Neural cell (in vitro differentiated cells): ENCODE data around the gene DOCK10. TPM values are rescaled to one million over a fixed set of nuclear protein-coding genes. Genes with fewer than 3 reads are reported as not detected.

ENCODE experiments used
- H2AFZ ChIP-seq: fragments of 200-600, 300-800 bp; sonication (generic), shearing (Covaris generic); 2 replicates; pipeline ENCODE4 v1.6.0; 2014; ENCODE audit warnings: low read depth, mild to moderate bottlenecking, antibody characterized with exemption, low read length, moderate library complexity
- H3F3A ChIP-seq: fragments of 200-600 bp; shearing (Covaris generic); 2 replicates; pipeline ENCODE4 v1.6.1; 2016; ENCODE audit warnings: mild to moderate bottlenecking, moderate library complexity, mixed read lengths, antibody characterized with exemption, low read length; ENCODE audit not compliant: insufficient read depth, poor library complexity, severe bottlenecking
- H3K27ac ChIP-seq: fragments of 200-600, 300-800 bp; sonication (generic), shearing (Covaris generic); 2 replicates; pipeline ENCODE4 v1.5.1; 2014; ENCODE audit warnings: mild to moderate bottlenecking, low read length, moderate library complexity
- H3K27me3 ChIP-seq: fragments of 300-800, 200-600 bp; sonication (generic), shearing (Covaris generic); 2 replicates; pipeline ENCODE4 v1.6.0; 2014; ENCODE audit warnings: mild to moderate bottlenecking, low read depth, low read length, moderate library complexity; ENCODE audit not compliant: insufficient read depth
- H3K36me3 ChIP-seq: fragments of 300-800, 200-600 bp; sonication (generic), shearing (Covaris generic); 2 replicates; pipeline ENCODE4 v1.5.1; 2014; ENCODE audit warnings: mild to moderate bottlenecking, antibody characterized with exemption, low read length, moderate library complexity; ENCODE audit not compliant: insufficient read depth
- H3K4me2 ChIP-seq: fragments of 300-800, 200-600 bp; sonication (generic), shearing (Covaris generic); 2 replicates; pipeline ENCODE4 v1.6.0; 2014; ENCODE audit warnings: mild to moderate bottlenecking, low read length
- H3K4me3 ChIP-seq: fragments of 300-800, 200-600 bp; sonication (generic), shearing (Covaris generic); 2 replicates; pipeline ENCODE4 v1.5.1; 2014; ENCODE audit warnings: mild to moderate bottlenecking, low read length, moderate library complexity
- H3K79me2 ChIP-seq: fragments of 200-600 bp; shearing (Covaris generic); replicated peaks from 2 replicates; pipeline ENCODE4 v1.6.0; 2014; ENCODE audit warnings: mild to moderate bottlenecking, low read length, moderate library complexity; ENCODE audit not compliant: insufficient read depth
- H3K9ac ChIP-seq: fragments of 300-800, 200-600 bp; sonication (generic), shearing (Covaris generic); 2 replicates; pipeline ENCODE4 v1.6.1; 2016; ENCODE audit warnings: mild to moderate bottlenecking, low read length, mixed read lengths
- H3K9me2 ChIP-seq: fragments of 200-600 bp; shearing (Covaris generic); 2 replicates; pipeline ENCODE4 v1.6.1; 2016; ENCODE audit warnings: mild to moderate bottlenecking, low read length, mixed read lengths; ENCODE audit not compliant: insufficient read depth
- H3K9me3 ChIP-seq: fragments of 200-600, 300-800 bp; sonication (generic), shearing (Covaris generic); 2 replicates; pipeline ENCODE4 v1.6.1; 2016; ENCODE audit warnings: mild to moderate bottlenecking, mixed run types, low read length, moderate library complexity, mixed read lengths
- H4K20me1 ChIP-seq: fragments of 200-600 bp; shearing (Covaris generic); 2 replicates; pipeline ENCODE4 v1.6.1; 2016; ENCODE audit warnings: mild to moderate bottlenecking, mixed run types; ENCODE audit not compliant: insufficient read depth
- EP300 ChIP-seq: fragments of 450-650 bp; conservative IDR thresholded peaks from 2 replicates; pipeline ENCODE4 v1.6.1; 2014; ENCODE audit warnings: antibody characterized with exemption, mild to moderate bottlenecking, moderate library complexity; ENCODE audit not compliant: poor library complexity, severe bottlenecking
- EZH2 ChIP-seq: fragments of 200-600, 300-800 bp; shearing (Covaris generic), sonication (generic); IDR thresholded peaks from 2 replicates; pipeline ENCODE4 v1.6.1; 2014; ENCODE audit warnings: antibody characterized with exemption, low read length, borderline replicate concordance, mild to moderate bottlenecking; ENCODE audit not compliant: insufficient read depth, poor library complexity, severe bottlenecking
- MXI1 ChIP-seq: fragments of 450-650 bp; conservative IDR thresholded peaks from 2 replicates; pipeline ENCODE4 v1.6.1; 2014; ENCODE audit warnings: antibody characterized with exemption, mild to moderate bottlenecking; ENCODE audit not compliant: poor library complexity, severe bottlenecking
- POLR2AphosphoS5 ChIP-seq: IDR thresholded peaks from 2 replicates; pipeline ENCODE4 v1.6.1; 2012
- RAD21 ChIP-seq: fragments of 450-650 bp; conservative IDR thresholded peaks from 2 replicates; pipeline ENCODE4 v1.6.1; 2014; ENCODE audit warnings: antibody characterized with exemption, mild to moderate bottlenecking, moderate library complexity
- SMC3 ChIP-seq: fragments of 450-650 bp; conservative IDR thresholded peaks from 2 replicates; pipeline ENCODE4 v1.6.1; 2014; ENCODE audit warnings: antibody characterized with exemption, mild to moderate bottlenecking, moderate library complexity; ENCODE audit not compliant: poor library complexity
- TAF1 ChIP-seq: IDR thresholded peaks from 2 replicates; pipeline ENCODE4 v1.6.1; 2012; ENCODE audit warnings: low read depth
- polyA plus RNA-seq: library from polyadenylated mRNA; depleted of rRNA; stranded (reverse); fragments of >200 nt; gene quantifications from 2 replicates; pipeline ENCODE4 v1.2.3, GENCODE V29; 2014
- TF ChIP-seq, protein P1 (sequence below): fragments of 450-650 bp; IDR thresholded peaks from 2 replicates; pipeline ENCODE4 v1.5.1; 2014; ENCODE audit warnings: antibody characterized with exemption, mild to moderate bottlenecking, moderate library complexity; ENCODE audit not compliant: poor library complexity, severe bottlenecking
- TF ChIP-seq, protein P2 (sequence below): IDR thresholded peaks from 2 replicates; pipeline ENCODE4 v1.6.1; 2012; ENCODE audit warnings: borderline replicate concordance

The DOCK10 gene
- polyA plus RNA-seq, 1 donor from 2014 or later: 0.37 TPM

DNA sequence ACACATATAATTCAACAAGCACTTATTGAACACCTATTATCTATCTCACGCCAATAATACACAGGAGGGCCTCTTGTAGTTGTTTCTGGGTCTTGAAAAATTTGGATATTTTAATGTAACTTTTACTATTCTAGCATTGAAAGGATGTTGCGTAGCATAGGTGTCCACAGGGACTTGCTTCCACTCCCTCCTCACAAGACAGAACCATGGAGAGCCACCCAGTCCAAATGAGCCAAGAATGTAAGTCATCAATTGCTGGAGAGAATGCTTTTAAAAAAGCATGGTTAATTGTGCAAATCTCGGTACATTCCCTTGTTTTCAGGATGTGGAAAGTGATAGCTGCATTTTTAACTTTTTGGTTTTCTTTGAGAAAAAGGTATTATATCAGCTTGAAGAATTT, 46.8 kb downstream of the DOCK10 start:
- no peaks in the 10 kb centered on the region for H3K36me3 ChIP-seq
- no peaks in the 10 kb centered on the region for H3K27me3 ChIP-seq
- no peak overlapping the region for H2AFZ ChIP-seq
- no peak overlapping the region for H3K4me3 ChIP-seq
- no peak overlapping the region for H3K9ac ChIP-seq
- H4K20me1 ChIP-seq: no peaks in the 10 kb centered on the region
- no peaks in the 10 kb centered on the region for H3K9me2 ChIP-seq
- no peaks in the 10 kb centered on the region for H3F3A ChIP-seq
- H3K79me2 ChIP-seq: no peaks in the 10 kb centered on the region
- TF ChIP-seq EP300 (no peak), SMC3 (no peak), TAF1 (no peak), EZH2 (no peak), MXI1 (no peak)
- TF ChIP-seq, protein P1, sequence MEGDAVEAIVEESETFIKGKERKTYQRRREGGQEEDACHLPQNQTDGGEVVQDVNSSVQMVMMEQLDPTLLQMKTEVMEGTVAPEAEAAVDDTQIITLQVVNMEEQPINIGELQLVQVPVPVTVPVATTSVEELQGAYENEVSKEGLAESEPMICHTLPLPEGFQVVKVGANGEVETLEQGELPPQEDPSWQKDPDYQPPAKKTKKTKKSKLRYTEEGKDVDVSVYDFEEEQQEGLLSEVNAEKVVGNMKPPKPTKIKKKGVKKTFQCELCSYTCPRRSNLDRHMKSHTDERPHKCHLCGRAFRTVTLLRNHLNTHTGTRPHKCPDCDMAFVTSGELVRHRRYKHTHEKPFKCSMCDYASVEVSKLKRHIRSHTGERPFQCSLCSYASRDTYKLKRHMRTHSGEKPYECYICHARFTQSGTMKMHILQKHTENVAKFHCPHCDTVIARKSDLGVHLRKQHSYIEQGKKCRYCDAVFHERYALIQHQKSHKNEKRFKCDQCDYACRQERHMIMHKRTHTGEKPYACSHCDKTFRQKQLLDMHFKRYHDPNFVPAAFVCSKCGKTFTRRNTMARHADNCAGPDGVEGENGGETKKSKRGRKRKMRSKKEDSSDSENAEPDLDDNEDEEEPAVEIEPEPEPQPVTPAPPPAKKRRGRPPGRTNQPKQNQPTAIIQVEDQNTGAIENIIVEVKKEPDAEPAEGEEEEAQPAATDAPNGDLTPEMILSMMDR: no peak
- TF ChIP-seq, protein P2, sequence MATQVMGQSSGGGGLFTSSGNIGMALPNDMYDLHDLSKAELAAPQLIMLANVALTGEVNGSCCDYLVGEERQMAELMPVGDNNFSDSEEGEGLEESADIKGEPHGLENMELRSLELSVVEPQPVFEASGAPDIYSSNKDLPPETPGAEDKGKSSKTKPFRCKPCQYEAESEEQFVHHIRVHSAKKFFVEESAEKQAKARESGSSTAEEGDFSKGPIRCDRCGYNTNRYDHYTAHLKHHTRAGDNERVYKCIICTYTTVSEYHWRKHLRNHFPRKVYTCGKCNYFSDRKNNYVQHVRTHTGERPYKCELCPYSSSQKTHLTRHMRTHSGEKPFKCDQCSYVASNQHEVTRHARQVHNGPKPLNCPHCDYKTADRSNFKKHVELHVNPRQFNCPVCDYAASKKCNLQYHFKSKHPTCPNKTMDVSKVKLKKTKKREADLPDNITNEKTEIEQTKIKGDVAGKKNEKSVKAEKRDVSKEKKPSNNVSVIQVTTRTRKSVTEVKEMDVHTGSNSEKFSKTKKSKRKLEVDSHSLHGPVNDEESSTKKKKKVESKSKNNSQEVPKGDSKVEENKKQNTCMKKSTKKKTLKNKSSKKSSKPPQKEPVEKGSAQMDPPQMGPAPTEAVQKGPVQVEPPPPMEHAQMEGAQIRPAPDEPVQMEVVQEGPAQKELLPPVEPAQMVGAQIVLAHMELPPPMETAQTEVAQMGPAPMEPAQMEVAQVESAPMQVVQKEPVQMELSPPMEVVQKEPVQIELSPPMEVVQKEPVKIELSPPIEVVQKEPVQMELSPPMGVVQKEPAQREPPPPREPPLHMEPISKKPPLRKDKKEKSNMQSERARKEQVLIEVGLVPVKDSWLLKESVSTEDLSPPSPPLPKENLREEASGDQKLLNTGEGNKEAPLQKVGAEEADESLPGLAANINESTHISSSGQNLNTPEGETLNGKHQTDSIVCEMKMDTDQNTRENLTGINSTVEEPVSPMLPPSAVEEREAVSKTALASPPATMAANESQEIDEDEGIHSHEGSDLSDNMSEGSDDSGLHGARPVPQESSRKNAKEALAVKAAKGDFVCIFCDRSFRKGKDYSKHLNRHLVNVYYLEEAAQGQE: no peak
- H3K27ac ChIP-seq: no peak overlapping the region
- H3K9me3 ChIP-seq: no peaks in the 10 kb centered on the region
- no peak overlapping the region for H3K4me2 ChIP-seq

DNA sequence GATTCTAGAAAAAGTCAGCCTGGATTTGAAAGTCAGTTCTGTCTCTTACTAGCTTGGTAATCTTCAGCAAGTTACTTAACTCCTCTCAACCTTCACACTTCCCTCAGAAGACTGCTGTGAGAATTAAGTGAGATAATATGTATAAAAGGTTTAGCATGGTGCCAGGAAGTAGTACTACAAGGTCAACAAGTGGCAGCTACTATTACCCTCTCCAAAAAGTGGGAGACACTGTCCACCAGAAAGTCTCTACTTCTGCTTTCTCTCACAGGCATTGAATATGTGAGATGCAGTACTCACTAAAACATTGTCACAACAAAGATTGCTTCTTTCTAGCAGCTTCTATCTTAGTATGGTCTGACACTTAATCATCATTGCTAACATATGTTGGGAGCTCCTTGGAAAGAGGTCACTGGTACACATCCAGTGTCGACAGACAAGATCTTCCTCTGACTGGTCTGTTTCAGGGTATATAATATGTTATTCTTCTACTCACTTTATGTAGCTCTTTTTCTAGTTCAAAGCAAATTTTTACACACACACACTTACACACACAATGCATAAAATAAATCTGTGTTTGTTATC, 47.9 kb downstream of the DOCK10 start:
- Histone ChIP-seq H3F3A (no peaks in the 10 kb centered on the region), H3K9ac (no peak overlapping the region), H3K4me3 (no peak overlapping the region), H4K20me1 (no peaks in the 10 kb centered on the region), H2AFZ (no peak overlapping the region), H3K79me2 (no peaks in the 10 kb centered on the region), H3K27me3 (no peaks in the 10 kb centered on the region), H3K27ac (no peak overlapping the region), H3K9me3 (no peaks in the 10 kb centered on the region), H3K36me3 (no peaks in the 10 kb centered on the region), H3K9me2 (no peaks in the 10 kb centered on the region), H3K4me2 (no peak overlapping the region)
- TF ChIP-seq EP300: no peak
- TF ChIP-seq MXI1: no peak

DNA sequence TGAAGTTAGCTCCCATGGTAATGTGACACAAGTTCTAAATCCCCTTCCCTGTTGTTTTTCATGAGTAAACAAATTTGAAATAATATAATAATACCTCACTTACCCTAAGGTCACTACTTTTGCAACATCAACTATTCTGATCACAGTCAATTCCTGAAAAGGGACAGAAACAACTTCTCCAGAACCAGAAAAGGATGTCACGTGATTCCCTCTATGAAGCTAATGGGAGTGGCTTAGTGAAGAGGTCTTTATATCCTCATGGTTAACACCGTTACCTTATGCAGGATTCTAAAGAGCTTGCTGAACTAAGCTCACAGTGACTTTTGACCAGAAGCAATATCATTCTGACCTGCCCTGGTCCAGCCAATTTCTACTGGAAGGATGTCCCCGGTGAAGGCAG, 51.6 kb downstream of the DOCK10 start:
- Histone ChIP-seq H3K9ac (no peak overlapping the region), H3K4me2 (no peak overlapping the region), H3F3A (no peaks in the 10 kb centered on the region), H3K36me3 (no peaks in the 10 kb centered on the region), H3K27me3 (no peaks in the 10 kb centered on the region), H3K27ac (no peak overlapping the region), H4K20me1 (no peaks in the 10 kb centered on the region), H3K79me2 (no peaks in the 10 kb centered on the region), H2AFZ (no peak overlapping the region), H3K9me2 (no peaks in the 10 kb centered on the region), H3K9me3 (no peaks in the 10 kb centered on the region), H3K4me3 (no peak overlapping the region)
- TF ChIP-seq EP300 (no peak), TAF1 (no peak), MXI1 (no peak), POLR2AphosphoS5 (no peak), SMC3 (no peak), RAD21 (no peak), EZH2 (no peak)
- TF ChIP-seq, protein P1: no peak
- TF ChIP-seq, protein P2: no peak
